Pericardium fibroblast (primary cell): ENCODE data around the gene IGSF10. TPM values are rescaled to one million over a fixed set of nuclear protein-coding genes. Genes with fewer than 3 reads are reported as not detected.

Experiments used
- total RNA-seq: library from RNA; depleted of rRNA; stranded (reverse); fragments of >200 nt; gene quantifications from 2 replicates; pipeline ENCODE4 v1.2.3, GENCODE V29; 2015

IGSF10 gene, protein sequence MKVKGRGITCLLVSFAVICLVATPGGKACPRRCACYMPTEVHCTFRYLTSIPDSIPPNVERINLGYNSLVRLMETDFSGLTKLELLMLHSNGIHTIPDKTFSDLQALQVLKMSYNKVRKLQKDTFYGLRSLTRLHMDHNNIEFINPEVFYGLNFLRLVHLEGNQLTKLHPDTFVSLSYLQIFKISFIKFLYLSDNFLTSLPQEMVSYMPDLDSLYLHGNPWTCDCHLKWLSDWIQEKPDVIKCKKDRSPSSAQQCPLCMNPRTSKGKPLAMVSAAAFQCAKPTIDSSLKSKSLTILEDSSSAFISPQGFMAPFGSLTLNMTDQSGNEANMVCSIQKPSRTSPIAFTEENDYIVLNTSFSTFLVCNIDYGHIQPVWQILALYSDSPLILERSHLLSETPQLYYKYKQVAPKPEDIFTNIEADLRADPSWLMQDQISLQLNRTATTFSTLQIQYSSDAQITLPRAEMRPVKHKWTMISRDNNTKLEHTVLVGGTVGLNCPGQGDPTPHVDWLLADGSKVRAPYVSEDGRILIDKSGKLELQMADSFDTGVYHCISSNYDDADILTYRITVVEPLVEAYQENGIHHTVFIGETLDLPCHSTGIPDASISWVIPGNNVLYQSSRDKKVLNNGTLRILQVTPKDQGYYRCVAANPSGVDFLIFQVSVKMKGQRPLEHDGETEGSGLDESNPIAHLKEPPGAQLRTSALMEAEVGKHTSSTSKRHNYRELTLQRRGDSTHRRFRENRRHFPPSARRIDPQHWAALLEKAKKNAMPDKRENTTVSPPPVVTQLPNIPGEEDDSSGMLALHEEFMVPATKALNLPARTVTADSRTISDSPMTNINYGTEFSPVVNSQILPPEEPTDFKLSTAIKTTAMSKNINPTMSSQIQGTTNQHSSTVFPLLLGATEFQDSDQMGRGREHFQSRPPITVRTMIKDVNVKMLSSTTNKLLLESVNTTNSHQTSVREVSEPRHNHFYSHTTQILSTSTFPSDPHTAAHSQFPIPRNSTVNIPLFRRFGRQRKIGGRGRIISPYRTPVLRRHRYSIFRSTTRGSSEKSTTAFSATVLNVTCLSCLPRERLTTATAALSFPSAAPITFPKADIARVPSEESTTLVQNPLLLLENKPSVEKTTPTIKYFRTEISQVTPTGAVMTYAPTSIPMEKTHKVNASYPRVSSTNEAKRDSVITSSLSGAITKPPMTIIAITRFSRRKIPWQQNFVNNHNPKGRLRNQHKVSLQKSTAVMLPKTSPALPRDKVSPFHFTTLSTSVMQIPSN (N-terminal part only)
- total RNA-seq = 7.3 and 16.9 TPM in 2 replicates

DNA sequence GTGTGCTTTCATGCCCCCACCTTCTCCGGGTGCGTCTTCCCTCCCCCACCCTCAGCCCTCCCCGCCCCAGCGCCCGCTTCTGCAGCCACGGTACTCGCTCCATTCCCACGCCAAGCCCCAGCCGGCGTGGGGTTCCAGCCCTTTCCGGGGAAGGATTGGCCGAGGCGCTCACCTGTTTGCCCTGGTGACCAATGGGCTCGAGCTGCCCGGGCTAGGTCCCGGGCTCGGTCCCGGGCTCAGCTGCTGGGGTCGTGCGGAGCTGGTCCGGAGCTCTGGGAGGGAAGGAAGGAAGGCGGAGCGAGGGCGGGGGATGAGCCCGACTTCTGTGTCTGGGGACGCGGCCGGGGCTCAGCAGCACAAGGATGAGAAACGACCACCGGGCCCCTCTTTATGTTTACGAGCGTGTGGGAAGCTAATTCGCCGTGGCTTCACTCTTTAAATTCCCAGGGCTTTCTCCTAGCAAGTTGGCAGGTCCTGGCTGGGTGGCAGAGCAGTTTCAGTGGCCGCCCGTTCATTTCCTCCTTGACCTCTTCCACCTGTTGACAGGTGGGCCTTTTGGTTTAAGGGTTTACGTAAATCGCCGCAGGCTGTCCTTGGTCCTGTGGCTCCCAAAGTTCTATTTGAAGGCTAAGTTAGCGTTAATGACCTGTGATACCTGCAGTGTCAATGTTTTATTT lies at the start of gene IGSF10:
Gene IGSF10, minus strand, starts transcription at position 288 of the 677 bp plus-strand sequence. CDS start 2,352 bp downstream, outside the sequence.

Other genes starting within 250 kb of the IGSF10 start
- not detected in 2 replicates for gene P2RY14, start 182.5 kb downstream of the IGSF10 start, total RNA-seq
- gene GPR87, start 144.2 kb downstream of the IGSF10 start, total RNA-seq = not detected in 2 replicates
- gene P2RY13, start 131.5 kb downstream of the IGSF10 start, total RNA-seq = not detected in 2 replicates
- gene P2RY12, start 76.3 kb downstream of the IGSF10 start, total RNA-seq = 0.26 and 1.1 TPM in 2 replicates